ENCODE results near the gene ATAD2B.
A peak's percentile ranks its signal among the peaks of the same experiment; 100 is the strongest.

Gene ATAD2B

DNA sequence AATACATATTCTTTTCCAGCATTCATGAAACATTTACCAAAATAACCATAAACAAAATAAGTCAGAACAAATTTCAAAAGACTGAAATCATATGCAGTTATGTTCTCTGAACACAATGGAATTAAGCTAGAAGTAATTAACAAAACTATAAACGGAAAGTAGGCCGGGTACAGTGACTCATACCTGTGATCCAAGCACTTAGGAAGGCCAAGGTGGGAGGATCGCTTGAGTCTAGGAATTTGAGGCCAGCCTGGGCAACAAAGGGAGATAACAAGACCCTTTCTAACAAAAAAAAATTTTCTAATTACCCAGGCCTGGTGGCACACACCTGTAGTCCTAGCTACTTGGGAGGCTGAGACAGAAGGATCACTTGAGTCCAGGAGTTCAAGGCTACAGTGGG, 14.9 kb downstream of the ATAD2B start:
- DNase-seq (ENCODE audit: low read depth), result peak; percentile 43
- no peak overlapping the region for H3K4me3 ChIP-seq (ENCODE audit: control insufficient read depth, low read depth, low read length)
- TF ChIP-seq, protein P1, sequence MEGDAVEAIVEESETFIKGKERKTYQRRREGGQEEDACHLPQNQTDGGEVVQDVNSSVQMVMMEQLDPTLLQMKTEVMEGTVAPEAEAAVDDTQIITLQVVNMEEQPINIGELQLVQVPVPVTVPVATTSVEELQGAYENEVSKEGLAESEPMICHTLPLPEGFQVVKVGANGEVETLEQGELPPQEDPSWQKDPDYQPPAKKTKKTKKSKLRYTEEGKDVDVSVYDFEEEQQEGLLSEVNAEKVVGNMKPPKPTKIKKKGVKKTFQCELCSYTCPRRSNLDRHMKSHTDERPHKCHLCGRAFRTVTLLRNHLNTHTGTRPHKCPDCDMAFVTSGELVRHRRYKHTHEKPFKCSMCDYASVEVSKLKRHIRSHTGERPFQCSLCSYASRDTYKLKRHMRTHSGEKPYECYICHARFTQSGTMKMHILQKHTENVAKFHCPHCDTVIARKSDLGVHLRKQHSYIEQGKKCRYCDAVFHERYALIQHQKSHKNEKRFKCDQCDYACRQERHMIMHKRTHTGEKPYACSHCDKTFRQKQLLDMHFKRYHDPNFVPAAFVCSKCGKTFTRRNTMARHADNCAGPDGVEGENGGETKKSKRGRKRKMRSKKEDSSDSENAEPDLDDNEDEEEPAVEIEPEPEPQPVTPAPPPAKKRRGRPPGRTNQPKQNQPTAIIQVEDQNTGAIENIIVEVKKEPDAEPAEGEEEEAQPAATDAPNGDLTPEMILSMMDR (conservative IDR thresholded peaks at IDR 0.05; ENCODE audit: control insufficient read depth, insufficient read depth, low read depth, low read length), result no peak

DNA sequence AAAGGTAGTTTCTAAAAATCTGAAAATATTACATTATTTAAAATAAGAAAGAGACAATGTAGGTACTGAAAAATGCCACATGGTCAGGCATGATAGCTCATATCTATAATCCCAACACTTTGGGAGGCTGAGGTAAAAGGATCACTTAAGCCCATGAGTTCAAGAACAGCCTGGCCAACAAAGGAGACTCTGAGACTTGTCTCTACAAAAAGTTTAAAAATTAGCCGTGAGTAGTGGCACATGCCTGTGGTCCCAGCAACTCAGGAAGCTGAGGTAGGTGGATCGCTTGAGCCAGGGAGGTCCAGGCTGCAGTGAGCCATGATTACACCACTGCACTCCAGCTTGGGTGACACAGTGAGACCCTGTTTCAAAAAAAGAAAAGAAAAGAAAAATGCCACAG, 21.8 kb downstream of the ATAD2B start:
- no peak for DNase-seq (ENCODE audit: low read depth)
- TF ChIP-seq, protein P1 (conservative IDR thresholded peaks at IDR 0.05; ENCODE audit: control insufficient read depth, insufficient read depth, low read depth, low read length), result no peak
- H3K4me3 ChIP-seq (ENCODE audit: control insufficient read depth, low read depth, low read length), result no peak overlapping the region

GRCh38 chr2:23904692-23905091, 22.2 kb downstream of the ATAD2B start:
- DNase-seq (ENCODE audit: low read depth), result no peak

GRCh38 chr2:23904215-23904614, 22.7 kb downstream of the ATAD2B start:
- DNase-seq (ENCODE audit: low read depth), result no peak
- TF ChIP-seq, protein P1 (conservative IDR thresholded peaks at IDR 0.05; ENCODE audit: control insufficient read depth, insufficient read depth, low read depth, low read length), result no peak
- no peak overlapping the region for H3K4me3 ChIP-seq (ENCODE audit: control insufficient read depth, low read depth, low read length)

More at GRCh38 chr2:23904692-23905091, 22.2 kb downstream of the ATAD2B start:
- TF ChIP-seq, protein P1 (conservative IDR thresholded peaks at IDR 0.05; ENCODE audit: control insufficient read depth, insufficient read depth, low read depth, low read length), result no peak
- no peak overlapping the region for H3K4me3 ChIP-seq (ENCODE audit: control insufficient read depth, low read depth, low read length)

- TF ChIP-seq, protein P1 (conservative IDR thresholded peaks at IDR 0.05; ENCODE audit: control insufficient read depth, insufficient read depth, low read depth, low read length), result no peak
- no peak for DNase-seq (ENCODE audit: low read depth)
- no peak overlapping the region for H3K4me3 ChIP-seq (ENCODE audit: control insufficient read depth, low read depth, low read length)
These were observed 23.9 kb downstream of the ATAD2B start for GRCh38 chr2:23903034-23903433.

DNA sequence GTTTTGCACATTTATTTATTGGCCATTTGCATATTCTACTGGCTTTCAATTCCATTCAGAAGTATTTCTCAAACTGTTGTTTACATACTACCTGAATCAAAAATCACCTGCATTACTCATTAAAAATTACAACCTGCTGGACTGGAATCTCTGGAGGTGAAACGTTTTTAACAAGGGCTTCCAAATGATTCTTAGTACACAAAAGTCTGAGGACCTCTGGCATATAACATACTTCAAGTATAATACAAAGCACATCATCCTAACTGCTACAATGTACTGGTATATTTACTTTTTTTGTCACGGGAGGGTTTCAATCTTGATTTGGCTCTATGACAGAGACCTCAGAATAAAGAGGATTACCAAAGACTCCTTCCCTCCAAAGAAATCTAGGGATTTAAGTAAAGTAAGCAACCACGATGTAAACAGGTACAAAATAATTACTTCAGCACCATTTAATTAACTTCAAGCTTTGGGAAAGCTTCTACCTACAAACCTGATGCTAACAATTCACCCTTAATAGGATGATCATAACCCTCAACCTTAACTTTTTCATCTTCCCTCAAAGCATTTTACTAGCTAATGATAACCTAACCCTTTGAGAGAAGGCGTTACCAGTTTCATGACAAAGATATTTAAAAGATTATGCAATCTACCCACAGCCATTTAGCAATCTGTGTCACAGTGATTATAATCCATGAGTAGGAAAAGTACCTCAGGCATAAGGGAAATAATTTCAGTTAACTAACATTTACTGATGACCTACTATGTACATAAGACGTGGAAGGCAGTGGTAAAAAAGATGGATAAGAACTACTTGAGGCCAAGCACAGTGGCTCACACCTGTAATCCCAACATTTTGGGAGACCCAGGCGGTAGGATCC, 24.7 kb downstream of the ATAD2B start:
- peak; percentile 77 for DNase-seq (ENCODE audit: low read depth)
- H3K4me3 ChIP-seq (ENCODE audit: control insufficient read depth, low read depth, low read length), result no peak overlapping the region
- TF ChIP-seq, protein P1 (conservative IDR thresholded peaks at IDR 0.05; ENCODE audit: control insufficient read depth, insufficient read depth, low read depth, low read length), result no peak

Measured in fibroblast of mammary gland (primary cell).